ENCODE measurements around the gene IFRD1.

The IFRD1 gene, protein sequence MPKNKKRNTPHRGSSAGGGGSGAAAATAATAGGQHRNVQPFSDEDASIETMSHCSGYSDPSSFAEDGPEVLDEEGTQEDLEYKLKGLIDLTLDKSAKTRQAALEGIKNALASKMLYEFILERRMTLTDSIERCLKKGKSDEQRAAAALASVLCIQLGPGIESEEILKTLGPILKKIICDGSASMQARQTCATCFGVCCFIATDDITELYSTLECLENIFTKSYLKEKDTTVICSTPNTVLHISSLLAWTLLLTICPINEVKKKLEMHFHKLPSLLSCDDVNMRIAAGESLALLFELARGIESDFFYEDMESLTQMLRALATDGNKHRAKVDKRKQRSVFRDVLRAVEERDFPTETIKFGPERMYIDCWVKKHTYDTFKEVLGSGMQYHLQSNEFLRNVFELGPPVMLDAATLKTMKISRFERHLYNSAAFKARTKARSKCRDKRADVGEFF

GRCh38 chr7:112449902-112450806 lies at the start of gene IFRD1:
Gene IFRD1, plus strand, starts transcription at chr7:112450460. Its CDS starts 229 bp downstream, at chr7:112450689.
- peak; percentile 98 for DNase-seq

GRCh38 chr7:112404321-112404720 lies 45.9 kb upstream of the IFRD1 start:
- no peak for DNase-seq

GRCh38 chr7:112405286-112405685 lies 45.0 kb upstream of the IFRD1 start:
- DNase-seq = no peak

DNA sequence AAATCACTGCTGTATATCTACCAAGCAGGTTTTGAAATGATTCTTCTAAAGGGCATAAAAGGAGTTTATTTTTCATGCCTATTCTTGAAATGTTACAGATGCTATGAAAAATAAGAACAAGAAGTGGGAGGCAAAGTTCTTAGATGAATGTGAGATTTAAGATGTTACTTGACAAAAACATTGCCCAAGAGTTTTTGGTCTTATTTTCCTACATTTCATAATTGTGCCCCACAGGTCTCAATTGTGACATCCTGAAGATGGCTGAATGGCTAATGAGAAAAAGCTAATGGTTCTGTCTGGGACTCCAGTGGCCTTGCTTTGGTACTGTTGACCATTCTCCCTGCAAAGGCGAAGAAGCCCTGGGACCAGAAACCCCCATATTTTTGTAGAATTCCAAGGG lies 43.0 kb upstream of the IFRD1 start:
- DNase-seq = no peak

DNA sequence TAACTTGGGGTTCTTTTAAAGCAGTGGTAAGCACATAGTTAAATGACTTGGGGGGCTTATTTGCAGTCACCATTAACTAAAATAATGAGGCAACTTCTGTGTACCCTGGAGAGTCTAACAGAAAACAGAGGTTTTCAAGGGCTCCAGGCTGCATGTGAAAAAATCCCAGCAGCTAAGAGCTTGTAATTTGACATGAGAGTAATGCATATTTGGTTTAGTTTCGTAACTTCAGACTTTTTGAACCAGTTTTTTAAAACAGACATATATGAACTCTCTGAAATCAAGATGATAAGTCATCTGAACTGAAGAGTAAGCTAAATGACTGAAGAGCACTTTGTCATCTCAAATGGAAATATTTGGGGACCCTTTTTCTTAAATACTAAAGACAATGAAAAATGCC lies 40.2 kb upstream of the IFRD1 start:
- no peak for DNase-seq

- DNase-seq = peak; percentile 48
Measured at GRCh38 chr7:112411186-112411795, 39.0 kb upstream of the IFRD1 start.

DNA sequence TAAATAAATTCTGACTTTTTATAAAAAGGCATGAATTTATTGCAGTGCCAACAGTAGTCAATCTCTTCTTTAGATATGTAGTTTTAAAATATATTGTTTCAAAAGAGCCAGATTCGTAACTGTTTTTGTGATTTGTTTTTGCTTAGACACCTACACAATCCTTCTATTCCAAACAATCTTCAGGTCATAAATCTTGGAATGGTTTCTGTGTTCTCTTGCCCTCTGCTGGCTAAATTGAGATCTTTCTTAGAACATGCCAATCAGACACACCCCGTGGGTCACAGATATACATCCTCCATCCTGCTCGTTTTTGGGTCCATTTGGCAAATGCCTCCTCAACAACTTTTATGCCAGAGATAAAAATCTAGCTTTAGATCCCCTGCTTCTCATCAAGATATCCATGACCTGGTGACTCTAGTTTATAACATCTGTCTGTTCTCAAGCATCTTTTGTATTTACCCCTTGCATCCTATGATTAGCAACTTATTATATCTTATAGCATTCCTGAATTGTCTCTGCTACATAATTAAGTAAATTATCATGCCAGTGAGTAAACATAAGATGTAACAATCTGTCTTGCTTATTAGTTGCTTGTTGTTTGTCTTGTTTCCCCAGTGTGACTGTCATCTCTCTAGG lies 35.3 kb upstream of the IFRD1 start:
- no peak for DNase-seq

DNA sequence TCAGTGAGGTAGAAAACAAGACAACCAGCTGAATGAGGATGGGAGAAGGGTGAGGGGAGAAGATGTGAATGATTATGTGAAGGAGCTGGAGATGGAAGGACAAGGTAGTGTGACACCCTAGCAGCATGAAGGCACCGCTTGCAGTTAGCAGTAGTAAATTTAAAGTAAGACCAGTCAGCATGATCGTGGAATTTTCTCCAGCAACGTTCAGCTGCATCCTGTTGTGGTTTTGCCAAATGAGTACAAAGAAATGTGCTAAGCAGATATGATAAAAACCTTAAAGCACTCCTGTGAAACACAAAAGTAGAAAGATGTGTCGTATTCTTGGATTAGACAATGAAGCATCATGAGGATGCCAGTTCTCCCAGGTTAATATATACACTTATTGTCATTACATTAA lies 34.1 kb upstream of the IFRD1 start:
- no peak for DNase-seq

DNA sequence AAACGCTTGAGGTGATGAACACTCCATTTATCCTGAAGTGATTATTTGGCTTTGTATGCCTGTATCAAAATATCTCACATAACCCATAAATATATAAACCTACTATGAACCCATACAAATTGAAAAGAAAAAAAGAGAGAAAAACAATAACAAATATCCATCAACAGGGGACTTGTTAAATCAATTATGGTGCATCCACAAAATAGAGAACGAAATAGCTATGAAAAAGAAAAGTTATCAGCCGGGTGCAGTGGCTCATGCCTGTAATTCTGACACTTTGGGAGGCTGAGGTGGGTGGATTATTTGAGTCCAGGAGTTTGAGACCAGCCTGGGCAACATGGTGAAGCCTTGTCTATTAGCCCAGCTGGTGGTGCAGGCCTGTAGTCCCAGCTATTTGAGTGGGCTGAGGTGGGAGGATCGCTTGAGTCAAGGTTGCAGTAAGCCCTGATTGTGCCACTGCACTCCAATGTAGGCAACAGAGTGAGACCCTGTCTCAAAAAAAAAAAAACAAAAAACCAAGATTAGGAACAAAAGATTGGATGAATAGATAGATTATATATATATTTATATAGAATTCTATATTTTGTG lies 30.6 kb upstream of the IFRD1 start:
- no peak for DNase-seq

GRCh38 chr7:112420236-112420861 lies 29.9 kb upstream of the IFRD1 start:
- no peak for DNase-seq

- no peak for DNase-seq
Measured at GRCh38 chr7:112421666-112422486, 28.4 kb upstream of the IFRD1 start.

DNA sequence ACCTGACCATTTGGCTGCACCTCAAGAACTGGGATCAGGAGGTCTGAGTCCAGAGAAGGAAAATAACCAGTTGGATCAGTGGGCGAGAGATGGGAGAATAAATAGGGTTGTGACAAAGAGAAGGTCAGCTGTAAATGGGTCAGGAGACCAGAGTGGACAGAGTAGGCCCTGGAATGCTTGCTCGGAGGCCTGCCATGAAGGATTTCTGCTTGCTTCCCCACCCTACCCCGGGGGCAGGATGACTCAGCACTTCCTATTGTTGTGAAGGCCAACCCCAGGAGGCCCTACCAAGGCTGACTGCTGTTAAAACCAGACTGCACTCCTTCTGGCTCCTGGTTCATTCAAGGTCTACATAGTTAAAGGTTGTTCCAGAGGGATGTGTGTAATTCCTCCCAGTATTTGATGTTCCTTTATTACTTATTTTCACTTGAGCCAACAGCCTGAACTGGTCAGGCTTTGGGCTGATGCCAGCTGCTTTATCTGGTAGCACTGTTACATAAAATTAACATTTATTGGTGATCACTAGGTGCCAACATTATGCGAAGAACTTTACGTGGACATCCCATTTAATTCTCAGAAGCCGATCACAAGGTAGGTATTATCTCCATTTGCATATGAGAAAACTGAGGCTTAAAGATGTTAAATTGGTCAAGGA lies 27.3 kb upstream of the IFRD1 start:
- peak; percentile 43 for DNase-seq

- DNase-seq = no peak
Measured at GRCh38 chr7:112423987-112424386, 26.3 kb upstream of the IFRD1 start.

DNA sequence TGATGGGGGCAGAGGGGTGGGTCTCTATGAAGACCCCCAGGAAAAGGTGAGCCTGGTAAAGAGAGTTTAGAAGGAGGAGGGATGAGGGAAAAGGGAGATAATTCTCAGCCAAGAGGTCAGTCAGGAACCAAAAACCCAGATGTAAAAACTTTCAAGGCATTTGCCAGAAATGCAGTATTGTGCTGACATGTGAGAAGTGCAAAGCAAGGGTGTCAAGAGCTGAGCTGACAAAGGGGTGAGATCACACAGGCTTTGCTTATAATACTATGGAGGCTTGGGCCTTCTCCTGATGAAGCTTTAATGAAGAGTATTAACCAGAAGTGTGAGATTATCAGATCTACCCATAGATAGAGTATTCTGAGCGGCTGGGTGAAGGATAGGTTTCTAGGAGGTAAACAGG lies 22.3 kb upstream of the IFRD1 start:
- no peak for DNase-seq

GRCh38 chr7:112428715-112429114 lies 21.5 kb upstream of the IFRD1 start:
- no peak for DNase-seq

DNA sequence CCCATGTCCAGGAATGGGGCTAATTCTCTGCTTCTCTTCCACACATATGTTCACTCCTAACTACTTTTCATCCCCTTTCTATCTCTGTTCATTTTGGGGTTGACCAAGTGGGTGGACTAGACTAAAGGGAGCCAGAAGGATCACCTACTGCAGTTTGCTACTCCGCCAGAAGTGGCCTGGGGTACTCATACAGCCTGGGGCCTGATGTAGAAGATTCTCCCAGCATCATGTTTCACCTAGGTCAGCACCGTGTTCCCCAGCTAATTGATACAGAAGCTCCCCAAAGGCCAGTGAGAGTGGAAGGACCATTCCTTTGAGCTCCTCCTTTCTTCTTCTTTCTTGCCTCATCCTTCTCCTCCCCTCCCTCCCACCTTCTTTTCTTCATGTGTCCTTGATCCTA lies 19.6 kb upstream of the IFRD1 start:
- DNase-seq = no peak

DNA sequence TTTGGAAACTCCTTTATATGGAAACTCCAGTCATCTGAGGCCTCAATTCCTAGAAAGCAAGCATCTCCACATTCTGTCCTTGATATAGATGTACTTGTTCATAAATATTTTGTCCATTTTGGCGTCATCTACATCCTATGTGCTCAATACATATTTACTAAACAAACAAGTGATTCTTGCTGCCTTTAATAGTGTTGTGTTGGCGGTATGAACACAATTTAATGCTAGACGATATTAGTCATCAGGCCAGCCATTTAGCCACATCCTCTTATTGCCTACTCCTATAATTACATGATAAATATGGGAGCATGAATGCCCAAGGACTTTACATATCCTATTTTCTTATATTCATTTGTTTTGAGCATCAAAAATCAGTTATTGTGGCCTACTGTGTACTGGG lies 18.5 kb upstream of the IFRD1 start:
- no peak for DNase-seq

- DNase-seq = no peak
Measured at GRCh38 chr7:112433289-112433688, 17.0 kb upstream of the IFRD1 start.

GRCh38 chr7:112437072-112437471 lies 13.2 kb upstream of the IFRD1 start:
- no peak for DNase-seq

GRCh38 chr7:112439476-112439875 lies 10.8 kb upstream of the IFRD1 start:
- DNase-seq = no peak

DNA sequence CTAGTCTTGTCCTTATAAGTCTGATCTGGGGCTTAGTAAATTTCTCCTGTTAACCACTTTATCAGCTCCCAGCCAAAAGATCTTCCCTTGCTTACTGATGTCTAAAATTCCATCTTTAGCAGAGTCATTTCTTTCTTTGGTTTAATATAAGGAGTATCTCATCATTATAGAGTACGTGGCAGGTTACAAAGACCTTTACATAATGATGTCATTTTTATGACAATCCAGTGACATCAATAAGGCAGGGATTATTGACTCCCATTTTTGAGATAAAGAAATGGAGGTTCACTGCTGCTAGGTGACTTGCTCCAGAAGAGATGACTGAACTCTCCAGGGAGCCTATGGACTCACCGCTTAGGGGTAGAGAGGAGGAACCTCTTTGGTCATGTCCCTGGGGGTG lies 8.1 kb upstream of the IFRD1 start:
- no peak for DNase-seq

Data from right hindlimb (tissue), 1 donor.